K562 (cell line): ENCODE results near the gene INTS2. TPM values are rescaled to one million over a fixed set of nuclear protein-coding genes. Genes with fewer than 3 reads are reported as not detected.
"Not testable (repeated sequence)": the region's sequence is repeated elsewhere in the genome, so short reads cannot be mapped to it uniquely, and the experiment has no call there.

Source experiments
- ATAC-seq: fragments of 200-7000 bp; cut with Tn5 transposase; 3 replicates; pipeline ENCODE4 v1.9.1; 2020; ENCODE audit warnings: moderate library complexity
- BruUV-seq: library from RNA; stranded (reverse); fragments of 400-500 nt; replicated peaks from 2 replicates; lab custom pipeline; 2021; lab: Mats Ljungman, UMichigan
- CTCF ChIA-PET: fragments of 300-600 bp; formaldehyde crosslinking; extraction: SDS; loops from one replicate; lab custom pipeline; 2021; ENCODE audit warnings: low intra/inter-chr PET ratio; lab: Yijun Ruan, JAX
- POLR2A ChIA-PET: fragments of 300-600, 350-650 bp; sonication (Branson Sonifier 250); formaldehyde crosslinking; extraction: SDS; loops from one replicate; lab custom pipeline; 2021; ENCODE audit warnings: antibody characterized with exemption, inconsistent platforms; lab: Yijun Ruan, JAX
- DNase-seq, 4 experiments: peaks; one replicate each; pipeline versions ENCODE4 v3.0.0 to v3.0.0-alpha.2; 2011 to 2018; ENCODE audit warnings: low spot score in 3 of 4, mixed read lengths in 3 of 4; ENCODE audit errors: extremely low read depth in 1 of 4
- FAIRE-seq: peaks from 2 replicates; lab custom pipeline; 2011; peaks lifted over from hg19 to GRCh38; lab: Jason Lieb, UNC
- H2AFZ ChIP-seq: 2 replicates; pipeline ENCODE4 v1.6.0; 2011; ENCODE audit warnings: low read depth, low read length, control low read depth, inconsistent platforms
- H3K27ac ChIP-seq: fragments of 200-600 bp; 3 replicates; pipeline ENCODE4 v1.8.0; 2011; ENCODE audit warnings: low read depth, mild to moderate bottlenecking, control low read depth, inconsistent platforms, low read length, moderate library complexity, mixed read lengths; ENCODE audit errors: extremely low read depth
- H3K27me3 ChIP-seq, 2 experiments: fragments of 300-600 bp in 1 of 2; 2 replicates in 1 of 2; 3 replicates in 1 of 2; pipeline versions ENCODE4 v1.6.0 to v1.8.0; 2011; ENCODE audit warnings: inconsistent platforms in 2 of 2, low read length in 2 of 2, mild to moderate bottlenecking in 1 of 2, mixed read lengths in 1 of 2, moderate library complexity in 1 of 2; ENCODE audit not compliant: control insufficient read depth in 2 of 2, insufficient read depth in 2 of 2
- H3K36me3 ChIP-seq: fragments of 300-600 bp; 3 replicates; pipeline ENCODE4 v1.8.0; 2011; ENCODE audit warnings: mild to moderate bottlenecking, low read length, inconsistent platforms; ENCODE audit not compliant: control insufficient read depth, insufficient read depth
- H3K4me1 ChIP-seq, 2 experiments: fragments of 200-600 bp in 1 of 2; replicated peaks in 1 of 2; 2 replicates in 1 of 2; 3 replicates in 1 of 2; pipeline versions ENCODE4 v1.5.1 to v1.8.0; 2011; ENCODE audit warnings: inconsistent platforms in 2 of 2, low read length in 2 of 2, mild to moderate bottlenecking in 1 of 2, mixed read lengths in 1 of 2, moderate library complexity in 1 of 2; ENCODE audit not compliant: control insufficient read depth in 2 of 2, insufficient read depth in 2 of 2
- H3K4me2 ChIP-seq: 2 replicates; pipeline ENCODE4 v1.6.1; 2011; ENCODE audit warnings: low read length, control low read depth, inconsistent platforms, mixed read lengths; ENCODE audit not compliant: insufficient read depth
- H3K4me3 ChIP-seq: fragments of 200-600 bp; sonication (generic), shearing (Covaris generic); 2 replicates; pipeline ENCODE4 v1.5.1; 2016; ENCODE audit warnings: control low read depth, inconsistent platforms
- H3K79me2 ChIP-seq: fragments of 200-600 bp; 3 replicates; pipeline ENCODE4 v1.8.0; 2011; ENCODE audit warnings: low read length, inconsistent platforms; ENCODE audit not compliant: control insufficient read depth, insufficient read depth
- H3K9ac ChIP-seq, 2 experiments: 2 replicates each; pipeline versions ENCODE4 v1.6.0 to v1.6.1; 2011; ENCODE audit warnings: low read depth in 2 of 2, low read length in 2 of 2, control low read depth in 1 of 2, inconsistent platforms in 1 of 2, mild to moderate bottlenecking in 1 of 2, mixed read lengths in 1 of 2; ENCODE audit not compliant: insufficient read depth in 1 of 2
- H3K9me1 ChIP-seq: one replicate; pipeline ENCODE4 v1.6.0; 2011; ENCODE audit warnings: inconsistent platforms, mild to moderate bottlenecking, low read length, moderate library complexity; ENCODE audit not compliant: control insufficient read depth, insufficient read depth
- H3K9me3 ChIP-seq: replicated peaks from 2 replicates; pipeline ENCODE4 v1.5.1; 2011; ENCODE audit warnings: low read depth, low read length, inconsistent platforms; ENCODE audit not compliant: control insufficient read depth, insufficient read depth
- H4K20me1 ChIP-seq: replicated peaks from 2 replicates; pipeline ENCODE4 v1.6.1; 2011; ENCODE audit warnings: low read length, inconsistent platforms, mixed read lengths; ENCODE audit not compliant: control insufficient read depth, insufficient read depth
- ZBTB11 ChIP-seq, 3 experiments: fragments of 200-800 bp in 1 of 3; fragments of 250-450 bp in 1 of 3; fragments of 450-650 bp in 1 of 3; sonication (Bioruptor Pico) in 1 of 3; sonication (Bioruptor generic) in 1 of 3; formaldehyde crosslinking in 1 of 3; IDR thresholded peaks; 2 replicates each; pipeline versions ENCODE4 v1.6.1 to v1.8.0; 2016 to 2022; ENCODE audit warnings: mild to moderate bottlenecking in 2 of 3, missing genetic modification characterization in 2 of 3, missing compliant biosample characterization in 1 of 3, moderate library complexity in 1 of 3
- WGBS: fragments of 100-300 bp; shearing (Covaris generic); methylation state at CpG from one replicate; pipeline ENCODE4 v1.1.6; 2016; ENCODE audit warnings: low coverage, mixed read lengths; ENCODE audit not compliant: insufficient coverage; ENCODE audit errors: missing lambda C conversion rate; 5-methylcytosine and 5-hydroxymethylcytosine counted together
- in situ Hi-C: fragments of 300-500 bp; cut with MboI; formaldehyde crosslinking; loops from 4 replicates; pipeline ENCODE4 v1.15.0; 2018; ENCODE audit warnings: inconsistent platforms, mixed read lengths
- intact Hi-C: fragments of 100-400 bp; cut with micrococcal nuclease; formaldehyde crosslinking; loops from 2 replicates; pipeline ENCODE4 v1.14.2; 2022
- polyA plus RNA-seq, 8 experiments: library from polyadenylated mRNA; depleted of rRNA in 4 of 8; stranded (reverse) in 5 of 8; unstranded in 3 of 8; fragments of >200 nt; fragmentation: Nextera tagmentation in 2 of 8; fragmentation: Illumina TruSeq in 1 of 8; extraction: Ambion mirVana in 2 of 8; extraction: Trizol in 1 of 8; gene quantifications; 2 replicates each; pipeline versions ENCODE4 v1.2.1 to v1.2.3, GENCODE V29; 2011 to 2014; ENCODE audit warnings: inconsistent platforms in 1 of 8, missing spikeins in 1 of 8
- total RNA-seq, 7 experiments: library from RNA; depleted of rRNA in 6 of 7; stranded (reverse); fragments of >200 nt in 6 of 7; fragmentation: Illumina TruSeq in 2 of 7; extraction: Trizol in 2 of 7; gene quantifications; 2 replicates each; pipeline versions ENCODE4 v1.2.1 to v1.2.3, GENCODE V29; 2011 to 2021; ENCODE audit warnings: low replicate concordance in 1 of 7

INTS2 gene
- total and polyA plus RNA-seq, 9 of the 15 experiments (the other 6 are each of a cell fraction or from before 2014, with no cell fraction given) = 4.8 to 24.7 (median 12.8) TPM

- not testable (repeated sequence) for H3K79me2 ChIP-seq, H3K9me3 ChIP-seq, H3K4me1 ChIP-seq, H3K4me2 ChIP-seq, H2AFZ ChIP-seq
- TF ChIP-seq ZBTB11 (CRISPR knock-in tag; IDR thresholded peaks at IDR 0.05) = peak in 1 of 3 experiments; percentile 76; a peak in 2 of 6 replicates
- TF ChIP-seq, all 486 proteins: peak for 1; not testable (repeated sequence) for 485
- intact Hi-C loops, BruUV-seq, H3K9me1 ChIP-seq, FAIRE-seq, H3K27me3 ChIP-seq, DNase-seq, H4K20me1 ChIP-seq, POLR2A ChIA-PET, CTCF ChIA-PET, ATAC-seq, H3K4me3 ChIP-seq, in situ Hi-C loops, H3K9ac ChIP-seq, H3K27ac ChIP-seq: not testable (repeated sequence)
- peaks cover 64% of the 10 kb centered on the region; the same call in 1 of the 3 replicates for H3K36me3 ChIP-seq
- WGBS = 95% methylated on average over 8 of the region's 8 CpGs
Observed at GRCh38 chr17:61885865-61886264, 41.9 kb downstream of the INTS2 start.
